CD4-positive, alpha-beta T cell treated with Interleukin-6 at 100 ng/mL for 8 hours (primary cell): ENCODE results near the gene ROR1.
"Not testable (repeated sequence)": the region's sequence is repeated elsewhere in the genome, so short reads cannot be mapped to it uniquely, and the experiment has no call there.

ENCODE experiments used
- DNase-seq: peaks from one replicate; pipeline ENCODE4 v3.0.0-alpha.2; 2020; ENCODE audit warnings: mixed read lengths, low spot score

ROR1 gene

DNA sequence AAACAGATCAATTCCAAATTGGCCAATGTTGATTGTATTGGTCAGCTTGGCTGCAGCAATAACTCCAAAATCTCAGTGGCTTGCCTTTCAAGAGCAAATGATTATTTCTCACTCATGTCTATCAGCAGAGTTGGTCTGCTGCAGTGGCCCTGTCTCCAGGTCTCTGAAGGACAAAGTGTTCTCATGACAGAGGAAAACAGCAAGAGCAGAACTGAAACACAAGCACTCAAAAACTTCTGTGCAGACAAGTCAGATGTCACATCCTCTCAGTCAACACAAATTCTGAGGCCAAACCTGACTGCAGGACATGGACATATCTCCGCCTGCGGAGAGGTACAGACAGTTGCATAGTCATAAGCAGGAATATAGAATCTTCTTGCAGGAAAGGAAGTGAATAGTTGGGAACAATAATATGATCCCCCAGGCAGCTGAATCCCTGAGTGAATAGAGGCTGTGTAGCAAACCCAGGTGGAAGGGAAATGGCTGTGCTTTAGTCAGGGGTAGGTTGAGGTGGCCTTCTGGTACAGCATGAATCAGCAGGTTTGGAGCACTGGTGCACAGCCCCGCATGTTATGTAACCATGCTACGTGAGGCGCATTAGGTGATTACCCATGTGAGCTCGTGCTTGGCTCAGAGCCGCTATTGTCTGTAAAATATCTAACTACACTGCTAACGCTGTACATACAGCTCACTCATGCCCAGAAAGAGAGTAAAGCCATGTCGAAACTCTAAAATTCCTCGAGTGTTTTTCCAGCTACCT is 412.5 kb downstream of the ROR1 start:
- no peak for DNase-seq

DNA sequence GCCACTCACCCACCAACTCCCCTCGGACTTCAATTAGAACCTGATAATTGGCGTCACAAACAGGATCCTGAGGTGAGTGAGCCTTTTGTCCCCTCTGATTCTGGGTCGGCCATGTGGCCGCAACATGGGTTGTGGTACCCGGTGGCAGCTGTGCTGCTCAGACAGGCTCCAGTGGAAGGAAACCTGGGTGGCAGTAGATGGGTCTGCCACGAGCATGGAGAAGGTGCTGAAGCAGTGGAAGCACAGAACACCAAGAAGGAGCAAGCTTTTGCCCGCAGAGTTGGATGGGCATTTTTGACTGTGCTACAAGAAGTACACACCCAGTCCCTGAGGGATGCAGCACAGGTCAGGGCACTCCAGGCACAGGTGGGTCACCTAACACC is 413.1 kb downstream of the ROR1 start:
- no peak for DNase-seq

DNA sequence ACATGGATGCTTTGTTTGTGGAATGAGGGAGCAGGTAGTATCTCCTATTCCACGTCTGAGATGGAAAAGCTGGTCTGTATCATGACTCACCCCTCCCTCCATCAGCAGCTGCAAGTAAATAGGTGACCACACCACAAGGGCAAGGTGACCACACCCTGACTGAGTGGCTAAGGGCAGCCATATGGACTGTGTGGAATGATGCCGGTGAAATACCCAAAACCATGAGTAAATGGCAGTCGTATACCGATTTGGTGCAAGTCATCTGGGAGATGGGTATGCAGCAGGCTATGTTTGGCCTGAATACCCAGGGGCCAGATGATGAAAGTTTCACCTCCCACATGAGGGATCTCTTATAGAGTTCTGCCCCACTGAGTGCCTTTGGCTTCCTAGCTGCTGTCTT is 413.8 kb downstream of the ROR1 start:
- DNase-seq = no peak

DNA sequence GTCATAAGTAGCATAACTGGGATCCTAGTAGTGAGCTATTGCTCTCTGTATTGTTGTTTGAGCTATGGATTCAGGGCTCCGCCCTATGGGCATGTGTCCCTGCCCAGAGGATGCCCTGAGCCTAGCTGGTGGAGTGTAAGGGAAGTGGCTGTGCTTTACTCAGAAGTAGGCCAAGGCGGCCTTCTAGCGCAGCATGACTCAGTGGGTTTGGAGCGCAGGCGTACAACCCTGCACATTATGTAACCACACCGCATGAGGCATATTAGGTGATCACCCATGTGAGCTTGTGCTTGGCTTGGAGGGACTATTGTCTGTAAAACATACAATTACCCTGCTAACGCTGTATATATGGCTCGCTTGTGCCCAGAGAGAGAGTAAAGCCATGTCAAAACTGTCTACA is 418.5 kb downstream of the ROR1 start:
- DNase-seq = no peak

DNA sequence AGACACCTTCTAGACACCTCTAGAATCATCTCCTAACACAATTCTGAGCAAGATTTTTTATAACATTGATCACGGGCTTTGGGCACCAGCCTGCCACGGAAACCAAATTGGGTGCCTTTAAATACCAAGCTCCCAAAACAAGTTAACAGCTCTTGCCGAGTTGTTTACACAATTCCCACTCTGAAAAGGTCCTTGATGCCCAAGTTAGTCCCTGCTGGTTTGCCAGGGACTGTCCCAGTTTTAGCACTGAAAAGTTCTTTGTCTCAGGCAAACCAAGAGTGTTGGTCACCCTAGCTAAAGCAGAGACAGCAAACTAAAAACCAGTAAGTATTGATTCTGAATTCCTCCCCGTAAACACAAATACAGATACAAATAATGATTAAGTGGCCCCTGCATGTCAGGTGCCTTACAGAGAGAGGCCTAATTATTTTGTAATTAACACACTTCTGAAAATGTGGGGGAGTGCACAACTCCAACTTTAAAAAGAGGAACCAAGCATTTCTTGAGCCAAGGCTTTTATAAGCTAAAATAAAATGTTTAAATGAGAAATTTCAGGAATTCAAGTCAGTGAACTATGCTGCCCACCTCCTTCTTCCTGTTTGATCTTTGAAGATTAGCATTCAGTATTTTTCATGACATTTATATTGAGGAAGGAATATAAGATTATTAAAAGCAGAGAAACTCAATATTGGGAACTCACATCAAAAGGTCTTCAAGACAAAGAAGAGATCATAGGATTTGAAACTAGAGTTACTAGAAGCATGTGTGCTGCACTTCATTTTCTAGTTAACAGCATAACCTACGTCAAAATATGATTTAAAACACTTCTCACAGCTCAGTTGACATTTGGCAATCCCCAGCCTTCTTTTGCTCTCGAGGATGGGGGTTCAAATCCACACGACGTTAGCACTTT is 420.6 kb downstream of the ROR1 start:
- no peak for DNase-seq

DNA sequence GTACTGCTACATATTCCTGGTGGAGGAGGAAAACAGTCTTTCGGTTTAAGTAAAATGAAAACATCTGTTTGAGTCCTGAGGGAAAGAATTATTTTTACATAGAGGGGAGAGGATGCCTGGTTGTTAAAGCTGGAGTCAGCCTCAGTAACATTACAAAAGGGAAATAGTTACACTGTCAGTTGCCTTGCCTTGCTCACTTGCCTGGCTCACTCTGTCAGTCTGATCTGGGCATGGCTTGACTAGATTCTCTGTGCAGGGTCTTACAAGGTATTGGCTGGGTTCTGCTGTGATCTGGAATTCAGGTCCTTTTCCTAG is 421.2 kb downstream of the ROR1 start:
- no peak for DNase-seq

DNA sequence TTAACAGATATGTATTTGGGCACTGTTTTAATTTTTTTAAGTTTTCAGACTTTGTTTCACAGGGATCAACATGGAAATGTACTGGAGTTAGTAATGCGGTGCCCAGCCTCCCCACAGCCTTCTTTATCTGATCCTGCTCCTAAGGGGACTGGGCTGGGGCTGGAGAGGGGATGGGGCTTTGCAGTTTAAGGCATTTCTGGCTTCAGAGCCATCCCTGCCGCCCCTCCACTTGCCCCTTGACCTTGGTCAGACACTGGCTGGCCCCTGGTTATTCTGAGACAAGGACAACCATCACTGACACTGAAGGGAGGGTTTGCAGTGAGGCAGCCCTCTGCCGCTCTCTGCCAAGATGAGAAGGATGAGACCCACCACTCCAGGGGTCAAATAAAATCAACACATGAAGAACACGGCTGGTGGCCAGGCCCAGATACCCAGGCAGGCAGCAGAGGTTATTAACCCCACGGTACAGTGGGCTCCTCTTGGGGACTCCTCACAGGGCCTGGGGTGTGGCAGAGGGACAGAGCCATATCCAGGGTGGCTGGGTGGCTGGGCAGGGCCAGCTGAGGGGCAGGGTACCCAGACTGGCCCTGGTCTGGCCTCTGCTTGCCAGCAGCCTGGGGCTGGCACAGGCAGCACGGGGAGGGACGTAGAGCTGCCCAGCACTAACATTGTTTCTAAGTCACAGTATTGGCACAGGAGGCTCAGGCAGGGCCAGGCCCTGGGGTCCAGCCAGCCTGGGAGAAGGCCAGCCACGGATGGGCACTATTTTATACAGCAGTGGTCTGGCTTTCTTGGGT is 422.5 kb downstream of the ROR1 start:
- DNase-seq = no peak

DNA sequence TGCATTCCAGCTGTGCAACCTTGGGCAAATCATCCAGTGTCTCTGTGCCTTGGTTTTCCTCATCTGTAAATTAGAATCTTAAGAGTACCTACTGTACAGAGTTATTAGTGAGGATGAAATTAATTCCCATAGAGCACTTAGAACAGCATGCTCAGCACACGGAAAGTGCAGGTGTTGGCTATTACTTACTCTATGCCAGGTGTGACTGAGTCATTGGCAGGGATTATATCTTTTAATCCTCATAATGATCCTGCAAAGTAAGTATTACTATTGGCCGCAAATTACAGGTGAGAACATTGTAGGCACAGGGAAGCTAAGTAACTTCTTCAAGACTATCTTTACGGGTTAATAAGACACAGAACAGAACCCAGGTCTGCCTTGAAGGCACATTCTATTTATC is 423.3 kb downstream of the ROR1 start:
- no peak for DNase-seq

DNA sequence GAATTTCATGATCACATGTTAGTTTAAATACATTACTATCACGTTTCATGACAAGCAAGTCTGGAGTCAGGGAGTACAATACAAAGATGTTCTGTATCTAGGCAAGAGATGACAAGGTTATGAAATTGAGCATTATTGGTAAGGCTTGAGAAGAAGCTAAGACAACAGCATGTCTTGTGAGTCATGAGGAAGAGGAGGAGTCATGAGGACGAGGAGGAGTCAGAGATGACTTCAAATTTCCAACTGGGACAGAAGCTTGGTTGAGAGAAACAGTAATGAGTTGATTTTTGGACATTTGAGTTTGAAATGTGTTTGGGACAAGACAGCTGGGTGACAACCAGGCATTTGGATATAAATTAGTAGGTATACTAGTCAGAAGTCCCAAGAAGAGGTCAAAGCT is 425.3 kb downstream of the ROR1 start:
- DNase-seq = no peak

DNA sequence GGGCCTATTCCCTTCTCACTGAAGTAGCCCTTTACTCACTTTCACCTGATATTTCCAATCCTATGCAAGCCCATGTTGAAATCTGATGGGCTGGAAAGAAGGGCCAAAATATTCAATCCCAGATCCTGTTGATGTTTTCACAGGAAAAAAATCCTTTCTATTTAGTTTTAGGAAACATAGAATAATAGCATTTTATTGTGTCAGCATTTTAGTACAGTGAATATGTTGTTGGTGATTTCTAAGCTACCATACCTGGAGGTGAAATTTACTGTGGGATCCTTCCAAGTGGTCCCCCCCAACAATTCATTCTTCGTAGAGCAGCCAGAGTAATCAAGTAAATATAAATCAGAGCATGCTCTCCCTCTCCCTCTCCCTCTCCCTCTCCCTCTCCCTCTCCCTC is 426.2 kb downstream of the ROR1 start:
- no peak for DNase-seq

DNA sequence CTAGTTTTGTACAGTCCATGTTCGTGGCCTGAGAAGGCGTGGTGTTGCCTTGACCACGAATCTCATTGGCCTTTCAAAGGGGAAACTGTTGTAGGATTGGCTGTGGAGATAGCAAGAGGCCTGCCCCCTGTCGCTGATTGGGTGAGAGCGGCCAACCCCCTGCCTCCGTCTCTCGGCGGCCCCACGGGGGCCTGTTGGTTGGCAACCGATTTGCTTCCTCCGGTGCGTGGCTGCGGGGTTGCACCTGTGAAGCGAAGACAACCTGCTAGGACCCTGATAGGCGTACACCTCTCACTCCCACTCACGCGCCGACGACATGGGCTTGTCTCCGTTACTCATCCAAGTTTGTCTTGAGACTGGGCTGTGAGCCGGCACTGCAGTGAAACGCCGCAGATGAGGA is 429.6 kb downstream of the ROR1 start, which contains the start of gene UBE2U:
TSS of gene UBE2U (plus strand) at position 204 of the 400 bp plus-strand sequence. CDS start 428 bp downstream, outside the sequence.
- no peak for DNase-seq

DNA sequence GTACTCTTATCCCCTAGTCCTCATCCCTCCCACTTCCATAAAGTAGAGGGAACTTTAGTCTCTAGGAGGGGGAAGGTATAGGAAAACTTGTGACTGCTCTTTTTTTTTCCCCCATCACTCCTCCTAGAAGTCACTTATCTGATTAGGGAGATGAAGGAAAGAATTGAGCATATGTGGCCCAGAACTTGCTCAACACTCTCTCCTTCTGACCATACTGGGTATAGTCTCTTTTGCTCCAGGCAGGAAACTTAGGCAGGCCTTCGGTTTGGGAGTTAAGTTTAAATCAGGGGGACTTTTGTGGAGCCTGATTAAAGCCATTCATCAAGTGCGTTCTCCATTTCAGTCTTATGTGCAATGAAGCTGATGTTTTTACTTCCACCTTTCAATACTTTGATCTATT is 435.4 kb downstream of the ROR1 start:
- DNase-seq = no peak

DNA sequence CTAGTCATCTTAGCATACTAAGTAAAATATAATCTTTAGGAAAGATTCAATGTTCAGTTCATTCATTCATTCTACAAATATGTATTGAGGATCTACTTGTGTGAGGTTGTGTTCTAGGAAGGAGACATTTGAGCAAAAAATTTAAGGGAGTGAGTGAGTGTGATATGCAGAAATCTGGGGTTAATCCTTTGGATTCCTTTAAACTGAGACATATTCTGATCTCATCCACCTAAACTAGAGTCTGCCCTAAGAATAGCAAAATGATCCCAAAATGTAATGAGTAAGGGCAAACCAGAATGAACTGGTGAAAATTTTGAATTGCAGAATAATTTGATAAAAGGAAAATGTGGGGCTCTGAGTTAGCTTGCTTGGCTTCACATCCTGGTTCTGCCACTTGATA is 438.2 kb downstream of the ROR1 start:
- DNase-seq = no peak

DNA sequence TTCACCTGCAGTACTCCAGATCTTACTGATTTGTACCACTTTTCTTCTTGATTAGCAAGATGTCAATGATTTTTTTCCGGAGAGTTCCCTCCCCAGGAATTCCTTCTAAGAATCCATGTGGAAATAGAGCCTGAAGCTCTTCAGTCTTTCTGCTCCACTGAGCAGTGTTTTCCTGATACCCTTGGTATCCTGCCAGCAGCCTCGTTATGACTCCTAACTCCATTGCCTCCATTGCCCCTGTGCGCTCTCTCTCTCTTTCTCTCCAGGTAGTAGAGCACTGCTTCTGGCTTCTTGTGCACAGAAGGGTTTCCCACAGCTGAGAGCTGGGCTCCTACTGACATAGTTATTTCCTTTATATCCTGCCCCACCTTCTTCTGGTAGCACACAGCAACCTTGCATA is 441.8 kb downstream of the ROR1 start:
- no peak for DNase-seq

DNA sequence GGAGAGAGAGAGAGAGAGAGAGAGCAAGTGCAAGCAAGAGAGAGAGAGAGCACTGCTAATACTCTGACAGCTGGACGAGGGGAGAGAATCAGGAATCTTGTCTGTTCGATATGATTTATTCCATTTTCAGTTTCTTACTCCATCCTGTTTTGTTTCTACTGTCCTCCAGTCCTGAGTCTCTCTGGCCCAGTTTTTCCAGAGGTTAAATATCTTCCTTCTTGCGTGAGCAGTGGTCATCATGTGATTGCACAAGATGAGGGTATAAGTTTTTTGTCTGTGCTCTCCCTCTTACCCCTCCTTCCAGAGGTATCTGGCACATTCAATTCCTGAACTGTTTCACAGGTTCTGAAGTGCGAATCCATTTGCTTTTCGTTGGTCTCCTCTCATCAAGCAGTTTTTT is 446.4 kb downstream of the ROR1 start:
- DNase-seq = no peak

DNA sequence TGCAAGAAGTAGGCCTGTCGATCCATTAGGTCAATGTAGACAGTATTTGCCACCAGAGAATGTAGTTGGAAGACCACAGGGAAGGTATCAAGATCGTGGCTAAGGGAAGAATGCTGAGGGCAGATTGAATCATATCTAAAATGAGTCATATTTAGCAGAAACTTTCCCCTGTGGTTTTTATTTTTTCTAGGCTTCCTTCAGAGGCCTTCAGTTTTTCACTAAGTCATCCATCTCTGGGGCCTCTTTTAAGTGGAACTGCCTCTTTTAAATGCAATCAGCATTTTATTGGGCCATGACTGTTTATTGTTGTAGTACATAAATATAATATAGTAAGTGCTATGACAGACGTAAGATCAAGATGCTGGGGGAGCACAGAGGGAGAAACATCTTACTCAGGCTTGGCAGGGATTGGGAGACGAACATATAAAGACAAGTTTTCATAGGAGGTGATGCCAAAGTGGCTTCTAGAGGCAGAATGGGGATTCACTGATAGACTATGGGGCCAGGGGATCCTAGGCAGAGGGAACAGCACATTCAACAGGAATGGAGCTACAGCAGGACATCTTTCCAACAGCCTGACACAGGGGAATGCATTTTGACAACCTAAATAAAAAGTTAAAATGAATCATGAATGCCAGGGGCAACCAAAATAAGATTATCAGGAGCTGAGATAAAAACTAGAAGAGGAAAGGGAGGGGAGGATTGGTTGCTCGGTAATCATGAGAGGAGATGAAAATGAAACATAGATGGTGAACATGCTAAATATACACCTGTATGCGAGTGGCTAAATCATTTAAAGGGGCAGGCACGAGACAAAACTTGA is 449.7 kb downstream of the ROR1 start:
- no peak for DNase-seq

DNA sequence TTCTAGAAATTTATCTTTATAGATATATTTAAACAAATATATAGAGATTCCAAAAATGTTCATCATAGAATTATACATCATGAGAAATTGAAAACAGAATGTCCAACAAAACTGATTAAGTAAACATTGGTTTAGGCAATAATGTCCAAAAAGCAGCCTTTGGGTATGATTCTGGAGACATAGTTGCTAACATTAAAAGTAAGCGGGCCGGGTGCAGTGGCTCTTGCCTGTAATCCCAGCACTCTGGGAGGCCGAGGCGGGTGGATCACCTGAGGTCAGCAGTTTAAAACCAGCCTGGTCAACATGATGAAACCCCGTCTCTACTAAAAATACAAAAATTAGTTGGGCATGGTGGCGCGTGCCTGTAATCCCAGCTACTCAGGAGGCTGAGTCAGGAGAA is 450.4 kb downstream of the ROR1 start:
- not testable (repeated sequence) for DNase-seq

DNA sequence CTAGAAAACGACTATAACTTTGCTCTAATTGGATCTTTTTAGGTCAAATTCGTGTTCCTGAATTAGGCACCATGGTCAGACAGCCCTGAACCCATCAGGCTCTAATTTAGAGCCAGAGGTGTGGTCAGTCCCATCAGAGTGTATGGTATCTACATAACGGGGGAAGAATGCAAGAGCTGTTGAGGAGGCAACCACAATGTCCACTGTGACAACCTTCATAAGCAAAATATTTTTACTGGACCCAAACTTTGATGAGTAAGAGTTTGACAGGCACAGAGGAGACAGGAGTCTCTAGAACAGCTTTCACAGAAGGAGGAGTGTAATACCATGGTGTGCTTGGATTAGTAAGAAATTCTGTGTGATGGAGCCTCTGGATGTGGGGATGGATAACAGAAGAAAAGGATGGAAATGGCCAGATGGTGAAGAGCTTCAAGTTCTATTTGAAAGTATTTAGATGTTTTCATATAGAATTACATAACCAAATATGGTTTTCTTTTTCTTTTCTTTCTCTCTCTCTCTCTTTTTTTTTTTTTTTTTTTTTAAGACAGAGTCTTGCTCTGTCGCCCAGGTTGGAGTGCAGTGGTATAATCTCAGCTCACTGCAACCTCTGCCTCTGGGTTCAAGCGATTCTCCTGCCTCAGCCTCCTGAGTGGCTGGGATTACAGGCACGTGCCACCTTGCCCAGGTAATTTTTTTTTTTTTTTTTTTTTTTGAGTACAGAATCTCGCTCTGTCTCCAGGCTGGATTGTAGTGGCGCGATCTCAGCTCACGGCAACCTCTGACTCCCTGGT is 454.5 kb downstream of the ROR1 start:
- DNase-seq = no peak

DNA sequence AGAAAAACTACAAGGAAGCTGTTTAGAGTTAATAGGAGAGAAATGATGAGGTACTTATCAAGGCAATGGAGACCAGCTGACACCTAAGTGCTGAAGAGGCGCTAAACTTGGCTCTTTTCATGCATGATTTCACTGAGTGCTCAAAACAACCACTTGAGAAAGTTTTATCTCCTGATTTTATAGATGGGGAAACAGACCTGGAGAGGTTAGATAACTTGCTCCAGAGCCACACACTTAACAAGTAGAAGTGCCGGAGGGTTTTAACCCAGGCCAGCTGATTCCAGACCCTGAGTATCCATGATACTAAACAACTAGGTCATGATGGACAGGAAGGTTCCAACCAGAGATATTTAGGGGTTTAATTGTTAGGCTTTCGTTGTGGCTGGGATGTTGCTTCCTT is 455.5 kb downstream of the ROR1 start:
- DNase-seq = no peak
